ENCODE data around the gene RNF167. TPM values are rescaled to one million over a fixed set of nuclear protein-coding genes. Genes with fewer than 3 reads are reported as not detected.
"Not testable (repeated sequence)": the region's sequence is repeated elsewhere in the genome, so short reads cannot be mapped to it uniquely, and the experiment has no call there.

The RNF167 gene
- total RNA-seq, 4 donors from 2014 or later: 66.3 to 95.4 (median 80.2) TPM

DNA sequence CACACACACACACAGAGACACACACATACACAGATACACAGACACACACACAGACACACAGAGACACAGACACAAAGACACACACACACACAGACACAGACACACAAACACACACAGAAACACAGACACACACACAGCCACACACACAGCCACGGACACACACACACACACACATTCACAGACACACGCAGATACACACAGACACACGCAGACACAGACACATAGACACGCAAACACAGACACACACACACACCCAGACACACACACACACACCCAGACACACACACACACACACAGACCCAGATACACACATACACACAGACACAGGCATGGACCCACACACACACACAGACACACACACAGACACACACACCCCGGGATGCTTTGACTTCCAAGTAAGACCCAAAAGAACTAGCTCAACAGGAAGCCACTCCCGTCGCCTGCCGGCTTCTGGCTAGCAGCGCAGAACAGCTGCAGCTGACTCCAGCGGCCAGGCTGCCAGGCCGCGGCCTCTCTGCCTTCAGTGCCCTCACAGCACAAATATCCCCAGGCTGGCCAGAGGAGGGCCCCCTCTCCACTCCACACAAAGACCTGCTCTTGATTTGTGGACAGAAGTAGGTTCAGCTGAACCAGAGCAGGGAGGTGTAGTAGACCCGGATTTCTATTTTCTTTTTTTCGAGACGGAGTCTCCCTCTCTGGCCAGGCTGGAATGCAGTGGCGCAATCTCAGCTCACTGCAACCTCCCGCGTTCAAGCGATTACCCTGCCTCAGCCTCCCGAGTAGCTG is 31.2 kb upstream of the RNF167 start:
- TF ChIP-seq POLR2A (IDR thresholded peaks at IDR 0.05): no peak
- TF ChIP-seq CTCF (IDR thresholded peaks at IDR 0.05): peak in 1 of 3 donors; percentile 32
- DNase-seq (ENCODE audit: low spot score in 2 of 2): peak; percentile 92 to 97
- no peak overlapping the region for H3K4me3 ChIP-seq (ENCODE audit: low read depth, poor library complexity, severe bottlenecking)
- intact Hi-C loops (cut with DNase I; ENCODE audit: low total_unique reads): loop anchor here (5.0 kb wide), 1 partner anchor 88 kb away; the partner anchor contains the start of genes INCA1 and KIF1C
- WGBS, 2 donors: 11 to 13% methylated on average over 12 to 19 of the region's 20 CpGs

GRCh38 chr17:4913994-4914393 is 26.1 kb upstream of the RNF167 start:
- H3K4me3 ChIP-seq (ENCODE audit: low read depth, poor library complexity, severe bottlenecking): no peak overlapping the region
- WGBS, 2 donors: 72 to 86% methylated on average over 1 of the region's 1 CpG
- DNase-seq (ENCODE audit: low spot score in 2 of 2): no peak
- TF ChIP-seq POLR2A (IDR thresholded peaks at IDR 0.05) (no peak), CTCF (IDR thresholded peaks at IDR 0.05) (no peak)
- intact Hi-C loops (cut with DNase I; ENCODE audit: low total_unique reads): no loop called here

- H3K4me3 ChIP-seq (ENCODE audit: low read depth, poor library complexity, severe bottlenecking); DNase-seq (ENCODE audit: low spot score in 2 of 2); intact Hi-C loops (cut with DNase I; ENCODE audit: low total_unique reads): not testable (repeated sequence)
- 93% methylated on average over 4 of the region's 4 CpGs for WGBS, 2 donors
These were observed 25.5 kb upstream of the RNF167 start for GRCh38 chr17:4914551-4914950.

DNA sequence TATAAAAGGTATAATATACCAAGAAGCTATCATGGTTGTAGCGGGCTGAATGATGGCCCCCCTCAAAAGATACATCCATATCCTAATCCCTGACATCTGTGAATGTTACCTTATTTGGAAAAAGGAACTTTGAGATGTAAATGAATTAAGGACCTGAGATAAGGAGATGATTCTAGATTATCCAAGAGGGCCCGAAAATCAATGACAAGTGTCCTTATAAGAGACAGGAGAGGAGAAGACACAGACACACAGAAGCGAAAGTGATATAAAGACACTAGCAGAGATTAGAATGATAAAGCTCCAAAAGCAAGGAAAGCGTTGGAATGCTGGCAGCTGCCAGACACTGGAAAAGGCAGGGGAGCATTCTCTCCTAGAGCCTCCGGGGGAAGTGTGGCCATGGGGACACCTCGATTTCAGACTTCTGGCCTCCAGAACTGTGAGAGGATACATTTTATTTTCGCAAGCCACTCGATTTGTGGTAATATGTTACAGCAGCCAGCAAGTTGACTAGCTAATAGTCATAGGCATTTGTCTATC is 20.5 kb upstream of the RNF167 start:
- intact Hi-C loops (cut with DNase I; ENCODE audit: low total_unique reads): no loop called here
- DNase-seq (ENCODE audit: low spot score in 2 of 2): no peak
- WGBS, 2 donors: 60 to 62% methylated on average over 8 of the region's 8 CpGs

GRCh38 chr17:4920351-4921048 is 19.6 kb upstream of the RNF167 start:
- 69 to 79% methylated on average over 10 of the region's 10 CpGs for WGBS, 2 donors
- intact Hi-C loops (cut with DNase I; ENCODE audit: low total_unique reads): no loop called here
- no peak overlapping the region for H3K4me3 ChIP-seq (ENCODE audit: low read depth, poor library complexity, severe bottlenecking)
- TF ChIP-seq CTCF (IDR thresholded peaks at IDR 0.05) (no peak), POLR2A (IDR thresholded peaks at IDR 0.05) (no peak)
- no peak for DNase-seq (ENCODE audit: low spot score in 2 of 2)

More for the DNA sequence above, 20.5 kb upstream of the RNF167 start:
- H3K4me3 ChIP-seq (ENCODE audit: low read depth, poor library complexity, severe bottlenecking): no peak overlapping the region
- no peak for TF ChIP-seq POLR2A (IDR thresholded peaks at IDR 0.05)
- no peak for TF ChIP-seq CTCF (IDR thresholded peaks at IDR 0.05)

DNA sequence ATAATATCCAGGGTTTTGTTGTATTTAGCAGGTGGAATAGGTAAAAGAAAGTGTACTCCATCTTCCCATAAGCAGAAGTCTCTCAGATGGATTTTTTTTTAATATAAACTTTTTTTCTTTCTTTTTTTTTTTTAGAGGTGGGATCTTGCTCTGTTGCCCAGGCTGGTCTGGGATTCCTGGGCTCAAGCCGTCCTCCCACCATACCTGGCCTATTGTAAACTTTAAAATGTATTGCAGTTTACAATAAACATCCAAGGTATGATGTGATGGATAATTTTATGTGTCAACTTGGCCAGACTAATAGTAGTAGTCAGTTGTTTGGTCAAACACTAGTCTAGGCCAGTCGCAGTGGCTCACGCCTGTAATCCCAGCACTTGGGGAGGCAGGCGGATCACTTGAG is 18.7 kb upstream of the RNF167 start:
- DNase-seq (ENCODE audit: low spot score in 2 of 2): no peak
- 90 to 93% methylated on average over 4 of the region's 4 CpGs for WGBS, 2 donors
- intact Hi-C loops (cut with DNase I; ENCODE audit: low total_unique reads): no loop called here
- TF ChIP-seq POLR2A (IDR thresholded peaks at IDR 0.05) (no peak), CTCF (IDR thresholded peaks at IDR 0.05) (no peak)
- no peak overlapping the region for H3K4me3 ChIP-seq (ENCODE audit: low read depth, poor library complexity, severe bottlenecking)

DNA sequence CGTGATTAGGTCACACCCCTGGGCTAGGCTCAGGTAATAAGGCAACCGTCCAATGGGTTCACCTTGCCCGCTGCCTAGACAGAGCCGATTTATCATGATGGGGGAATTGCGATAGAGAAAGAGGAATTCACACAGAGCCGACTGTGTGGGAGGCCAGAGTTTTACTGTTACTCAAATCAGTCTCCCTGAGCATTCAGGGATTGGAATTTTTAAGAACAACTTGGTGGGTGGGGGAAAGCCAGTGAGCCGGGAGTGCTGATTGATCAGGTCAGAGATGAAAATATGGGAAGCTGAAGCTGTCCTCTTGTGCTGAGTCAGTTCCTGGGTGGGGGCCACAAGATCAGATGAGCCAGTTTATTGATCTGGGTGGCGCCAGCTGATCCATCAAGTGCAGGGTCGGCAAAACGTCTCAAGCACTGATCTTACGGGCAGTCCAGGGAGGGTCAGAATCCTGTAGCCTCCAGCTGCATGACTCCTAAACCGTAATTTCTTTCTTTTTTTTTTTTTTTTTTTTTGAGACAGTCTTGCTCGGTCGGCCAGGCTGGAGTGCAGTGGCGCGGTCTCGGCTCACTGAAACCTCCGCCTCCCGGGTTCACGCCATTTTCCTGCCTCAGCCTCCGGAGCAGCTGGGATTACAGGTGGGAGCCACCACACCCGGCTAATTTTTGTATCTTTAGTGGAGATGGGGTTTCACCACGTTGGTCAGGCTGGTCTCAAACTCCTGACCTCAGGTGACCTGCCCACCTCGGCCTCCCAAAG is 13.3 kb upstream of the RNF167 start:
- intact Hi-C loops (cut with DNase I; ENCODE audit: low total_unique reads); DNase-seq (ENCODE audit: low spot score in 2 of 2); H3K4me3 ChIP-seq (ENCODE audit: low read depth, poor library complexity, severe bottlenecking): not testable (repeated sequence)
- WGBS, 2 donors: 85 to 86% methylated on average over 21 to 24 of the region's 24 CpGs

All from lower leg skin (tissue), 4 donors.